Sigmoid colon (tissue), 4 donors: ENCODE results near the gene KIRREL3.

ENCODE experiments used
- CTCF ChIP-seq, 4 experiments: fragments of 450-650 bp in 3 of 4; fragments of 200-600 bp in 1 of 4; IDR thresholded peaks; one replicate each; pipeline ENCODE4 v1.5.1; 2016 to 2019; ENCODE audit warnings: antibody characterized with exemption in 4 of 4, mild to moderate bottlenecking in 3 of 4, moderate library complexity in 2 of 4
- EP300 ChIP-seq, 4 donors: sonication (generic); formaldehyde crosslinking; IDR thresholded peaks; one replicate each; pipeline ENCODE4 v1.6.1; 2017; ENCODE audit warnings: antibody characterized with exemption in 4 of 4
- POLR2A ChIP-seq, 2 donors: fragments of 450-650 bp; IDR thresholded peaks; one replicate each; pipeline ENCODE4 v1.6.1; 2016; ENCODE audit warnings: antibody characterized with exemption in 2 of 2, mild to moderate bottlenecking in 2 of 2, moderate library complexity in 2 of 2
- POLR2AphosphoS5 ChIP-seq, 4 donors: sonication (generic); formaldehyde crosslinking; IDR thresholded peaks; one replicate each; pipeline ENCODE4 v1.6.1; 2017; ENCODE audit warnings: antibody characterized with exemption in 4 of 4

- TF ChIP-seq POLR2A (IDR thresholded peaks at IDR 0.05) (no peak), EP300 (IDR thresholded peaks at IDR 0.05) (no peak), CTCF (IDR thresholded peaks at IDR 0.05) (no peak), POLR2AphosphoS5 (IDR thresholded peaks at IDR 0.05) (no peak)
Measured at GRCh38 chr11:126408496-126408895, 592.1 kb downstream of the KIRREL3 start.
